ENCODE results near the gene RHOF. TPM values are rescaled to one million over a fixed set of nuclear protein-coding genes. Genes with fewer than 3 reads are reported as not detected.

RHOF gene
- total RNA-seq, 2 donors from 2014 or later: 9.5 to 23.5 TPM

DNA sequence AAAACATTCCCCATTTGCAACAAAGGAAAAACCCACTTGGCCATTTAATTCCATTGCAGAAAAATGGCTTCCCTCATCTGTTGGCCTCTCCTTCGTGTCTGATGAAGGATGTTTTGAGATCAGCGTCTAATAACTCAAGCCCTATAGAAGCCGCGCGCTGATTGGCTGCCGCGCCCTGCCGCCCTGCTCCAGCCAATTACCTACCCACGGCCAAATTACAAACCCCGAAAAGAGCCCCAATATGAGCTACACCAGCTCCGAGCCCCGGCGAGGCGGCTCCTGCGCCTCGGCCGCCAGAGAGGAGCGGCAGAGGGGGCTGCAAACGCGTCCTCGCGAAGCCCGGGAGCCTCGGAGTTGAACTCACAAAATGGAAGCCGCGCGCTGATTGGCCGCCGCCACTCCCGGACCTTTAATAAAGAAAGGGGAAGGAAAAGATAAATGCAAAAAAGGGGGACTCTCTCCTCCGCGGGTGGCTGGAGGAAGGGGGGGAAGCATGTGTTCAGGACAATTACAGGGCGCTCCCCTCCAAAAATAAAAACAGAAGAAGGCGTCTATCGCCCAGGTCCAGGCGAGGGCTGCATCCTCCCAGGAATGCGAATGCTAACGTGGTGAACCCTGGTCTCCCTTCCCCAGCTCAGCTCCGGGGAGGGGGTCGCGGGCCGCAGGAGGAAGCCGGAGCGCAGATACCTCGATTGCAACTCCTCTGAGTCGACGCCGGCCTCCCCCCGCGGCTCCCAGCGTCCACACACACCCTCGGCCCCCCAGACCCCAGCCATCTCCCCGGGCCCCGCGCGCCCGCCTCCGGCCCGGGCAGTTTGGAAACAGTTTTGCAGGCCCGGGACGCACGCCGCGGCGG lies 9.6 kb upstream of the RHOF start:
- peak; percentile 94 for DNase-seq (ENCODE audit: low spot score)
- Histone ChIP-seq H3K27ac (peak overlapping the region; percentile 98 to 100), H3K4me1 (replicated peaks) (peaks cover 20% of the 10 kb centered on the region), H3K27me3 (replicated peaks; ENCODE audit: insufficient read depth) (no peaks in the 10 kb centered on the region), H3K36me3 (peaks cover 0 to 4% of the 10 kb centered on the region in 2 donors), H3K4me3 (peak overlapping the region; percentile 59 to 84), H3K9me3 (no peaks in the 10 kb centered on the region)
- intact Hi-C loops (cut with DNase I): loop anchor here (10.0 kb wide), 1 partner anchor 218 kb away; the partner anchor contains the start of gene KDM2B
- 2% methylated on average over 65 of the region's 65 CpGs for WGBS
- TF ChIP-seq, protein P1, sequence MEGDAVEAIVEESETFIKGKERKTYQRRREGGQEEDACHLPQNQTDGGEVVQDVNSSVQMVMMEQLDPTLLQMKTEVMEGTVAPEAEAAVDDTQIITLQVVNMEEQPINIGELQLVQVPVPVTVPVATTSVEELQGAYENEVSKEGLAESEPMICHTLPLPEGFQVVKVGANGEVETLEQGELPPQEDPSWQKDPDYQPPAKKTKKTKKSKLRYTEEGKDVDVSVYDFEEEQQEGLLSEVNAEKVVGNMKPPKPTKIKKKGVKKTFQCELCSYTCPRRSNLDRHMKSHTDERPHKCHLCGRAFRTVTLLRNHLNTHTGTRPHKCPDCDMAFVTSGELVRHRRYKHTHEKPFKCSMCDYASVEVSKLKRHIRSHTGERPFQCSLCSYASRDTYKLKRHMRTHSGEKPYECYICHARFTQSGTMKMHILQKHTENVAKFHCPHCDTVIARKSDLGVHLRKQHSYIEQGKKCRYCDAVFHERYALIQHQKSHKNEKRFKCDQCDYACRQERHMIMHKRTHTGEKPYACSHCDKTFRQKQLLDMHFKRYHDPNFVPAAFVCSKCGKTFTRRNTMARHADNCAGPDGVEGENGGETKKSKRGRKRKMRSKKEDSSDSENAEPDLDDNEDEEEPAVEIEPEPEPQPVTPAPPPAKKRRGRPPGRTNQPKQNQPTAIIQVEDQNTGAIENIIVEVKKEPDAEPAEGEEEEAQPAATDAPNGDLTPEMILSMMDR (IDR thresholded peaks at IDR 0.05): no peak
- TF ChIP-seq POLR2A (IDR thresholded peaks at IDR 0.05) (peak; percentile 94), POLR2AphosphoS5 (IDR thresholded peaks at IDR 0.05) (peak; percentile 97)

DNA sequence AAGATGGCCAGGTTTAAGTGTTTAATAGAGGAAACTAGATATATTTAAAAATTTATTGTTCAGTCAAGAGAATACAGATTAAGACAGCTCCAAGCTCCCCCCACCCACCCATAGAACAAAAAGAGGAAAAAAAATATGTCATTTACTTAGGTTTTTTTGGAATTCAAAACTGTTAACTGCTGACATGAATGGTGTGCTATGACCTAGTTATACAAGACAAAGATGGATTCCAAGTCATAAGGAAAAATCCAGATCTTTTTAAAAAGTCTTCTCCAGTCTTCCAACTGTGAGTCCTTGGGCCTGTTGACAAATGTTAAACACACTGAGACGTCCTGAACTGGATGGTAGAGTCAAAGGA lies 9.0 kb upstream of the RHOF start:
- H3K36me3 ChIP-seq: no peaks in the 10 kb centered on the region
- H3K4me1 ChIP-seq (replicated peaks): peaks cover 21% of the 10 kb centered on the region

DNA sequence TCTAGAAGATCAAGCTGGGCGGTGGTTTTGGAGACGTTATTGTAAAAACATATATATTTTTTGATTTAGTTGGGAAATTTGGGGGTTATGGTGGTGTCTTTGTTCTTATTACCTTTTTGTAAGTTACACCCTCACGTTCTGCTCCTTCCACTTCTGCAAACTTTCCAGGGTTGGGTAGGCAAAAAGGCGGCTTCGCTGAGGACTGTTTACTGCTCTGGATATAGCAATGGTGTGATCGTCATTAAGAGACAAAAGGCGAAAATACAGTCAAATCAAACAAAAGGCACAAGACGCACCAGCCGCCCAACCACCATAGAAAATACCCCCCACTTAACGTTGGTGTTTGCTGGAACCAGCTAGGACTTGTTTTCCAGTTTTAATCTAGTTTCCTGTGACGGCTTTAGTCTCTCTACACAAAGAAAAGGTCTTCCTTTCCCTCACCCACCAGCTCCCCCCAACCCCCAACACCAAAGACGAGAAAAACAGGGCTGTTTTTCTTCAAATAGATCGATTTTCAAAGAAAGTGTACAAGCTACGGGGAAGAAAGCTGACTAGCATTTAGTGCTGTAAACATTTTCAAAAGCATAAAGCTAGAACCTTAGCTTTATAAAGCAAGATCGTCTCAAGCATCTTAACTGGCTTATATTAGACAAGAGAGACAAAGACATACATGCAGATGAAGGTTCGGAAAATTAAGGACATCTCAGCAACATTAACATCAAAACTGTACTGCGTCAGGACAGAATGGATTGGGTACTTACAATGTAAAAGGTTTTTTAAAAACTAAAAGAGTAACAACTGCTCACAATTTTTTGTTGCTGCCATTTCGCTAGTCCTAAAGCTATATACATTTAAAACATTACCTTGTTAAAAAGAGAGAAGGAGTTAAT lies 8.4 kb upstream of the RHOF start:
- WGBS: 2% methylated on average over 18 of the region's 18 CpGs
- H3K36me3 ChIP-seq: no peaks in the 10 kb centered on the region
- peak overlapping the region; percentile 59 to 84 for H3K4me3 ChIP-seq
- H3K9me3 ChIP-seq: no peaks in the 10 kb centered on the region
- DNase-seq (ENCODE audit: low spot score): no peak
- intact Hi-C loops (cut with DNase I): loop anchor here (10.0 kb wide), 1 partner anchor 217 kb away; the partner anchor contains the start of gene KDM2B
- peak overlapping the region; percentile 98 to 100 for H3K27ac ChIP-seq
- no peaks in the 10 kb centered on the region for H3K27me3 ChIP-seq (replicated peaks; ENCODE audit: insufficient read depth)
- TF ChIP-seq POLR2AphosphoS5 (IDR thresholded peaks at IDR 0.05) (no peak), POLR2A (IDR thresholded peaks at IDR 0.05) (no peak)
- TF ChIP-seq, protein P1 (IDR thresholded peaks at IDR 0.05): no peak
- peaks cover 22% of the 10 kb centered on the region for H3K4me1 ChIP-seq (replicated peaks)

More for the DNA sequence above, 9.0 kb upstream of the RHOF start:
- 0% methylated on average over 1 of the region's 1 CpG for WGBS
- intact Hi-C loops (cut with DNase I): loop anchor here (10.0 kb wide), 1 partner anchor 218 kb away; the partner anchor contains the start of gene KDM2B
- TF ChIP-seq, protein P1 (IDR thresholded peaks at IDR 0.05): no peak
- TF ChIP-seq POLR2AphosphoS5 (IDR thresholded peaks at IDR 0.05): no peak
- TF ChIP-seq POLR2A (IDR thresholded peaks at IDR 0.05): no peak
- Histone ChIP-seq H3K9me3 (no peaks in the 10 kb centered on the region), H3K27me3 (replicated peaks; ENCODE audit: insufficient read depth) (no peaks in the 10 kb centered on the region), H3K27ac (peak overlapping the region; percentile 98 to 100), H3K4me3 (peak overlapping the region; percentile 59 to 84)
- DNase-seq (ENCODE audit: low spot score): no peak

DNA sequence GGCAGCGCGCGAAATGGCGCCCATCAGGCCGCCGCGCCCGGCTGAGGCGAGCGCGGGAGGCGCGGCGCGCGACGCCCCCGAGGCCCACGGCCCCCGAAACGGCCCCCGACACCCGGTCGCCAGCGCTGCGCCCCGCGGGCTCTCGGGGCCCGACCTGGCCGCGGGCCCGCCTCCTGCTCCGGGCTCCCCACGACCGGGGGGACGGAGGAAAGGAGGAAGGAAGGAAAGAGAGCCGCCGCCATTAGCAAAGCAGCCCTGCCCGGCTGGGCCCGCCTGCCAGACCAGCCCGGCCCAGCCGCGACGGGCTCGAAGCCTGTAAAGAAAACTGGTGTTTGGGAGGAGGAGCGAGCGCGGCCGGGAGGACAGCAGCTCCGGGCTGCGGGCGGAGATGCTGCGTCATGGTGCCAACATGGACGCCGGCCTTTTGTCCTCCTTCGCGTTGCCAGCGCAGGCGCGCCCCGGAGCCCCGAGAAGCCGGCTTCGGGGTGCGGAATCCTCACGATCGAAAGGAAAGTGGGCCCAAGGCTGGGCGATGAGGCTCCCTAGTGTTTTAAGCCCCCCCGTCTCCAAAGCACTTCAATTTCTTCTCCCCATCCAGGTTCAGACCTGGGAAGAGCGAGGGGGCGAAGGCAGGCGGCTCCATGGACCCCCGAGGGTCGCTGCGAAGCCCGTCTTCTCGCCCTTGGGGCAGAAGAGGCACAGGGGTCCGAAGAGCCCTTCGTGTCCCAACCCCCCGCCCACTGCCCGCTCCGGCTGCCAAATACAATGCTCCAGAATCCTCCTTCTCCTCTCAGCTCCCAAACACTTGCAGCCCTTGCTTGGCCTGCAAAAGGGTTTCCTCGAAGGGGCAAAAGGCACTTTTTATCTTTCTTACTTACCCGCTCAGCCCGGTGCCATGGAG lies 7.5 kb upstream of the RHOF start:
- Histone ChIP-seq H3K4me3 (peak overlapping the region; percentile 59 to 84), H3K4me1 (replicated peaks) (peaks cover 28% of the 10 kb centered on the region), H3K27ac (peak overlapping the region; percentile 98 to 100), H3K9me3 (no peaks in the 10 kb centered on the region), H3K27me3 (replicated peaks; ENCODE audit: insufficient read depth) (no peaks in the 10 kb centered on the region), H3K36me3 (no peaks in the 10 kb centered on the region)
- peak; percentile 75 for DNase-seq (ENCODE audit: low spot score)
- under 1% methylated on average over 60 of the region's 86 CpGs for WGBS
- peak; percentile 58 for TF ChIP-seq POLR2AphosphoS5 (IDR thresholded peaks at IDR 0.05)
- peak; percentile 53 for TF ChIP-seq POLR2A (IDR thresholded peaks at IDR 0.05)
- TF ChIP-seq, protein P1 (IDR thresholded peaks at IDR 0.05): peak in 1 of 4 experiments; percentile 9
- intact Hi-C loops (cut with DNase I): loop anchor here (10.0 kb wide), 1 partner anchor 216 kb away; the partner anchor contains the start of gene KDM2B

All from prostate gland (tissue), 2 donors.